ENCODE data around the gene THAP4. TPM values are rescaled to one million over a fixed set of nuclear protein-coding genes. Genes with fewer than 3 reads are reported as not detected.

THAP4 gene
- total RNA-seq, 1 experiment from 2014 or later: 22.2 TPM

- no peak for DNase-seq (ENCODE audit: low read depth)
These were observed 3.3 kb upstream of the THAP4 start for GRCh38 chr2:241640165-241640795.

DNA sequence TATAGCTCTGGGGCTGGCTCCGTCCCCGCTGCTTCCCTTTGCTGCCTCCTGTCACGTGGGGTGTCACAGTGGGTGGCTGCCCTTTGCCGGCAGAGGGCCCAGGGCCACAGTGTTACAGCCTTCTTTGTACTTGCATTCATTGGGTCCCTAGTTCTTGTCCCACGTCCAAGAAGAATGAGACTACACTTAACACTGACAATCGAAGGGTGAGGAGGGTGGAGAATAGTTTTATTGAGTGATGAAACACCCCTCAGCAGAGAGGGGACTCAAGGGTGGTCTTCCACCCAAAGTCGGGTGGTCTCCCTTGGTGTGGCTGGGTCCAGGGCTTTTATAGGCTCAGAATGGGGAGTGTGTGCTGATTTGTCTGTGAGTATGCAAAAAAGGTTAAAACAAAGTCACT lies 2.4 kb upstream of the THAP4 start:
- no peak for DNase-seq (ENCODE audit: low read depth)

DNA sequence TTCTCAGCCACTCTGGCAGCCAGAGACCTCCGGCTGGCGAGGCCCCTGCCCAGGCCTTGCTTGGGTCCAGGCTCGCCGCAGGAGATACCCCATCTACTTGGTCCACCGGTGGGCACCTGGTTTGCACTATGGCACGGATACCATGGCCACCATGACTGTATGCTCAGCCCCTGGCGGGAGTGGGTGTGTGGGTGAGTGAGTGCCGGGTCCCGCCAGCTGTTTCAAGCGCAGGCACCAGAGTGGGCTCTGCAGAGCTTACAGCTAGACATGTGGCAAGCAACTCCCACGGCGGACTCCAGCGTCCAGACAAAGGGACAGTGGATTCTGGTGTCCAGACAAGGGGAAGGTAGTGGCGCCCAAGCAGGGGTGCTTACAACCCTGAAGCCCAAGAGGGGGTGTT lies 2.0 kb upstream of the THAP4 start:
- DNase-seq (ENCODE audit: low read depth): no peak

DNA sequence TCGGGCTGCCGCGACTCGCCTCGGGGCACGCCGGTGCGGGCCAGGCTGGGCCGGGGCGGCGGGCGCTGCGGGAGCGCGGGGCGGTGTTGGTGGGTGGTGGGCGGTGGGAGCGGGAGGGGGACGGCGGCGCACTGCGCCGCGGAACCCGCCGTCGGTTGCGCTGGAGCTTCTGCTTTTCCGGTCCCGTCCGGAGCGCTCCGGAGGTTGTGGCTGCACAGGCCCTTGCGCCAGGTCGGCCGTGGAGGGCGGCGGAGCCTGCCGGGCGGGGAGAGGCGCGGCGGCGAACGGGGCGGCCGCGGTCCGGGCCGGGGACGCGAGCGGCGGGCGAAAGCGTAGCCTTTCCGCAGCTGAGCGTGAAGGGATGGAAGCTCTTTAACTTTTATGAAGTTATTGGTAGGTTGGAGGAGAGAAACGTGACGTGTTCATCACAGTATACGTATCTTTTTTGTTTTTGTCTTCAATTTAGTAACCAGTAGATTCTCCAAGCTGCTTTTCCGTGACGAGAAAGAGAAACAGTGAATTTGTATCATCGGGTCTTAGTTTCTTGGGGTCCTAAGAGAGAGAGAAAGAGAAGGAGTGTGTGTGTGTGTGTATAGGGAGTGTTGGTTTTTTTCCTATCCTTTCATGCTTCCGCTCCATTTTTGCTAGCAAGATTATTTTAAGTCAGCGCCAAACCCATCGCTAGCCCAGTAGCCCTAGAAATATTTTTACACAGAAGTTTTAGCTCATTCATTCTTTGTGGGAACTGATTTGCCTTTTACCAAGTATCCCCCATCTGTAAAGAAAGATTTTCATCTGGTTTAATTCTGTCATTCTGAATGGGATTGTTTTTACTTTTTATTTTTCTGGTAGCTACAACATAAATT lies 1.1 kb upstream of the THAP4 start:
- DNase-seq (ENCODE audit: low read depth): peak; percentile 8

GRCh38 chr2:241636182-241637017 lies 558 bp downstream of the THAP4 start:
- peak; percentile 39 for DNase-seq (ENCODE audit: low read depth)

DNA sequence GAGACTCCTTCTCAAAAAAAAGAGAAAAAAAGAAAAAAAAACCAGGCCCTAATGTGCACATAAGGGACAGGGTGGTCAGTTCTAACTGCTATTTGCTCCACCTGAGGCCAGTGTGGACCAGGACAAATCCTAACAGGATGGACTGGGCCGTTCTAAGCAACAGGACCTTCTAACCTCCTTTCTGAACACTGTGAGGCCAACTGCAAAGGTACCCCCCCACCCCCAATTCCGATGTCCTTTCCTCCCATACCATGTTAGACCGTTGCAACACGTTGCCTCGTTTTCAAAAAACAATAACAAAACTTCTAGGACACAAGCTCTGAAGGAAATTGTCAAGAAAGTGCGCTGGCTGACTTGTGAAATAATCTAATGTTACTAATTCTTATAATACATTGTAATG lies 1.2 kb downstream of the THAP4 start:
- no peak for DNase-seq (ENCODE audit: low read depth)

DNA sequence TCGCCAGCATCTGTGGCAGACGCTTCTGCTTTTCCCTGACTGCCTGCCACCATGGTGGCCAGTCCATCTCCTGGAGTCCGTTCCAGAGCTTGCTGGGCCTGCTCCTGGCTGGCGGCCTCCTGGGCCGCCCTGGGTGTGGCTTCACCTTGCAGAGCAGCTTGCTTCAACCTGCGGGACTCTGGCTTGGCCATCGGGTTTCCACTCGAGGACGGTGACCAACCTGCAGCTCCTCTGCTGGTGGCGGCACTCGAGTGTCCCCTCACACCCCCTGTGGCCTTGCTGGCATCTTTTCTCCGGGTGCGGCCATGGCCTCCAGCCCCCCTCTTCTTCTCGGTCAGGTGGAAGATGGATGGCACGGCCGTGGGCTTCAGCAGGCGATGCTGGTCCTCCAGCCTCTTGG lies 3.4 kb downstream of the THAP4 start:
- DNase-seq (ENCODE audit: low read depth): no peak

DNA sequence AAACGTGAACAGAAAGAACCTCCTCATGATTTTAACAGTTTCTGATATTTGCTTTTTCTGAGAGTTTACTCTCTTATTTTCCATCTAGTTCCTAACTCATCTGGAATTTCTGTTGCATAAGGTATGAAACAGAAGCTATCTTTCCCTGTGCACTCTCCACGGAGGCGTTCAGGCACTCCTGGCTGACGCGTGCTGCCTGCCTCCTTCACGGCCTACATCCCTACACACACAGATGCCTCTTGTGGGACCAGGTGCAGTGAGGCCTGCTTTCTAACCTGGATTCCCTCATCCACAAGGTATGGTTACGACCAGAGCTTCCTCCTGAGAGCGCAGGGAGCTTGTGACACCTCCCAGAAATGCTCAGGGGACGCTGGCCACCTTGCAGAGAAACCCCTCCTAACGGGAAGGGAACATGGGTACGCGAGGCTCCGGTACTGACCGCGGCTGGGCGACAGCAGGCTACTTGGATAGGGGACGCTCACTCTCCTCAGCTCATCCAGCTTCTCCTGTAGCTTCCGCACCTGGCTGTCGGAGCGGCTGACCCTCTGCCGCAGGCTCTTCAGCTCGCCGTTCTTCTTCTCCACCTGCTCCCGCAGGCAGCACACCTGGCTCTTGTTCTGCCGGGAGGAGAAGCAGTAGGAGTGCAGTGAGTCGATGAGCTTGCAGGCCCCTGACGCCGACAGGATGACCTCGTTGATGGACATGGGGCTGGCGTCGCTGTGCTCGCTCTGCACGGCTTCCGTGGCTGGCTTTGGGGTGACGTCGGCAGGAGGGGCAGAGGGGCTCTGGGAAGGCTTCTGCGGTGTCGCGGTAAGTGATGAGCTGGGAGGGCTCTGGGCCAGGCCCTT lies 4.3 kb downstream of the THAP4 start:
- no peak for DNase-seq (ENCODE audit: low read depth)

DNA sequence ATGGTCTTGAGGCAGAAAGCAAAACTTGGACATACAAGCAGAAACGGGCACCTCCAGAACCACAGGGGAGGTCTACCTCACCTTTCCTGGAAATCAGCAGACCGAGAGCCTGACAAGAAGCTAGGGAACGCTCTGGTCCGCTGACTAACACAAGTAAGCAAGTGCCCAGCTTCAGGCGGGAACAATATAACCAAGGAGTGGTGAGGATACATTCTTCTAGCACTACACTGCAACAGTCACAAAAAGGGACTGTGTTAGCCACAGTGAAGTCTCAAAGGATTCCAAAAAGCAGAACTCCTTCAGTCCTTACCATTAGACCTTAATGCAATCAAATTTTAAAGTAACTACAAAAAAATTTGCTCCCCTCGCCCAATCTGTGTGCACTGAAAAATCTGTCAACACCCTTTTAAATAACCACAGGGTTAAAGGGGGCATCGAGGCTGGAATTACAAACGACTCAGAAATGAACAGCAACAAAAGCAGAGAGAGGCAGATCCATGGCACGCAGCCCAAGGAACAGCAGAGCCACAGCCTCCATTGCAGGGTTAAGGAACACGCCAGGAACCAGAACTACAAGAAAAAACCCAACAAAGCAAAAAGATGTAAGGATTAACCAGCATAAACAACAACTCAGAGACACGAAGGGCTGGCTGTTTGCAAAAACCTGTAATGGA lies 7.1 kb downstream of the THAP4 start:
- no peak for DNase-seq (ENCODE audit: low read depth)

GRCh38 chr2:241627675-241628074 lies 9.3 kb downstream of the THAP4 start:
- no peak for DNase-seq (ENCODE audit: low read depth)

- peak; percentile 10 for DNase-seq (ENCODE audit: low read depth)
These were observed 16.6 kb downstream of the THAP4 start for GRCh38 chr2:241620419-241620769.

GRCh38 chr2:241619597-241620418 lies 17.1 kb downstream of the THAP4 start:
- DNase-seq (ENCODE audit: low read depth): no peak

GRCh38 chr2:241618829-241619228 lies 18.1 kb downstream of the THAP4 start:
- DNase-seq (ENCODE audit: low read depth): no peak

- no peak for DNase-seq (ENCODE audit: low read depth)
These were observed 18.6 kb downstream of the THAP4 start for GRCh38 chr2:241618296-241618805.

GRCh38 chr2:241617431-241618154 lies 19.4 kb downstream of the THAP4 start:
- DNase-seq (ENCODE audit: low read depth): no peak

DNA sequence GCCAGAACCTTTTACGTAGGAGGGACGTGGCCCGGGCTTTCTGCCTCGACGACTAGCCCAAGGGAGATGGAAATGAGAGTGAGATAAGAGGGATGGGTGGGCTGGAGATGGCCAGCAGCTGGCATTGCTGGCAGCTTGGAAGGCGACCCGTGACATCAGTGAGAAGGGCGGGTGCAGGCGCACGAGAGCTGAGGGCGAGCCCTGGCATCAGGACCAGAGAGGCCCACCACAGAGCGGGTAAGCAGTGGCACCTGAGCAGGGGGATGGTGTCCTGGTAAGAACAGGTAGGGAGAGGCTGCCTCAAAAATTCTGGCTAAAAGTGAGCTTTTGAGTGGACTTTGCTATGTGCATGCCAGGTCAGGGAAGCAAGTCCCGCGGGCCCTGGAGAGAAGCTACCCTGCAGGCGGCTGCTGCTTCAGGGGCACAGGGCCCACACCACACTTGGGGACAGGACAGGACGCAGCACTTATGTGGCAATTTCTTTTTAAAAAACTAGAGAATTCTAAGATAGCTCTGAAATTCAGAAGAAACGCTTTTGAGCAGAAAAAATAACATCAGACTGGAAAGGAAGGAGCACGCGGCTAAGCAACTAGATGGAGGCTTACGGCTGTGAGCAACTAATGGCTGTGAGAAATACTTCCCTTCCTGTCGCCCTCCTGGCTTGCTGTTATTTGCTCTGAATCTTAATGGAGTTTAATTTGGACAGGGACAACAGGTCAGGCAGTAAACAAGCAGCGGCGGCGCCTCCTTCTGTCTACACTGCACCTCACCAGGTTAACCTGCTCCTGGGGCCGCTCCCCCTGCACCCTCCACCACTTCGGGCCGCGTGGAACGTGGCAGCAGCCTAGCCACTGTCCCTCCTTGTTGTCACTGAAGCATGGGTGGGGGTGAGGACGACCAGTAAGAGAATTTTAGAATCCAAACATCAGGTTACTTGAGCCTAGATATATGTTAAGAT lies 20.5 kb downstream of the THAP4 start:
- no peak for DNase-seq (ENCODE audit: low read depth)

GRCh38 chr2:241615522-241616052 lies 21.4 kb downstream of the THAP4 start:
- DNase-seq (ENCODE audit: low read depth): no peak

GRCh38 chr2:241615041-241615440 lies 21.9 kb downstream of the THAP4 start:
- DNase-seq (ENCODE audit: low read depth): no peak

Data from M059J (cell line).